Skeletal muscle satellite cell (primary cell): ENCODE measurements around the gene PCYT2.

Source experiments
- H3K27me3 ChIP-seq: 2 replicates; pipeline ENCODE4 v1.7.0; 2013; ENCODE audit warnings: low read length; ENCODE audit not compliant: control insufficient read depth, insufficient read depth
- H3K36me3 ChIP-seq: 2 replicates; pipeline ENCODE4 v1.7.0; 2013; ENCODE audit warnings: mild to moderate bottlenecking, control low read depth, low read length; ENCODE audit not compliant: insufficient read depth
- H3K4me1 ChIP-seq: 2 replicates; pipeline ENCODE4 v1.7.0; 2013; ENCODE audit warnings: low read length; ENCODE audit not compliant: control insufficient read depth, insufficient read depth
- H3K4me2 ChIP-seq: 2 replicates; pipeline ENCODE4 v1.7.0; 2013; ENCODE audit warnings: mild to moderate bottlenecking, low read length
- H3K4me3 ChIP-seq: 2 replicates; pipeline ENCODE4 v1.7.0; 2013; ENCODE audit warnings: low read length
- H3K9ac ChIP-seq: 2 replicates; pipeline ENCODE4 v1.7.0; 2013; ENCODE audit warnings: mild to moderate bottlenecking, low read depth, low read length, moderate library complexity
- H3K9me3 ChIP-seq: replicated peaks from 2 replicates; pipeline ENCODE4 v1.7.0; 2013; ENCODE audit warnings: mild to moderate bottlenecking, control low read depth, low read length

The PCYT2 gene

DNA sequence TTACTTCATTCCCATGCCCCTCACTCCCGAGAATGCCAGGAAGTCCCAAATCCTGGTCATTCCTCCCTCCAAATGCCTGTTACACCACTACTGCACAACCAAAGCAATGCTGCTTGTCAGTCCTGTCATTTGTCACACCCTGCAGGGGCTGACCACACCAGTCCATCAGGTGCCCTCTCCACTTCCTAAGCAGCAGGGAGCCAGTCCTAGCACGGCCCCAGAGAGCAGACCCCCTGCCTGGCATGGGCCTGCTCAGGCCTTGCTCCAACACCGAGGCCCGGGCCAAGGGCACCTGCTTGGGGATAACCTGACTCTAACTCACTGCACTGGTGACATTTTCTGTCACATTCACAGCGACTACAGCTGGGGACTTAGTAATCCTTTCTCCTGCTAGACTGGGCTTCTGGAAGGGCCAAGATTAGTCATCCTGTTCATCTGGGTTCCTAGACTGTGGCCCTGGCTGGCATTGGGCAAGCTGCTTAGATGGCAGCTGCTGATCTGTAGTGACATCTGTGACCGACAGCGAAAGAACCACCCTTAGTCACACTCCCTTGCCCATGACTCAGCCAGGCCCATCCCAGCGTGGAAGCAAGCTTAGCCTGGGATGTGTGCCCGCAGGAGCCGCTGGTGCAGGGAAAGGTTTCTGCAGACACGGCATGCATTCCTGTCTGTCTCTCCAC lies 25.2 kb downstream of the PCYT2 start:
- H3K36me3 ChIP-seq: peaks cover 65% of the 10 kb centered on the region
- peaks cover 48% of the 10 kb centered on the region for H3K4me1 ChIP-seq
- peak overlapping the region; percentile 45 for H3K4me2 ChIP-seq
- no peaks in the 10 kb centered on the region for H3K27me3 ChIP-seq
- H3K9me3 ChIP-seq: no peaks in the 10 kb centered on the region
- H3K9ac ChIP-seq: no peak overlapping the region
- no peak overlapping the region for H3K4me3 ChIP-seq

DNA sequence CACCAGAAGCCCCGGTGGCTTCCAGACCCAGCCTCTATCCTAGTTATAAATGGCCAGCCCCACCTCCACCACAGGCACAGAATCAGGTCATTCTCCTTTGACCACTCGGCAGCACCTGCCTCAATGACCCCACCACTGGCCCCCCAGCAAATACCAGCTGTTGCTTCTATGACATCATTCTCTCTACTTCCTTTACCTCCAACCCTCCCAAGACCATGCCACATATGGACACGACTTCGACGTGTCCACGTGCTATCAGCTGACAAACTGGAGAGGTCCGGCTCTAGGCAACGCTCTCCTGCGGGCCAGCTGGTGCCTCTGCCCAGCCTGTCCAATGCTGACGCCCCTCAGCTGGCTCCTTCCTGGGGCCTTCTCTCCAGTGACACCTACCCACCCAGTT lies 25.7 kb downstream of the PCYT2 start:
- H3K4me1 ChIP-seq: peaks cover 47% of the 10 kb centered on the region
- H3K9ac ChIP-seq: no peak overlapping the region
- H3K4me3 ChIP-seq: no peak overlapping the region
- peak overlapping the region; percentile 29 for H3K4me2 ChIP-seq
- H3K27me3 ChIP-seq: no peaks in the 10 kb centered on the region
- H3K36me3 ChIP-seq: peaks cover 67% of the 10 kb centered on the region
- H3K9me3 ChIP-seq: no peaks in the 10 kb centered on the region

DNA sequence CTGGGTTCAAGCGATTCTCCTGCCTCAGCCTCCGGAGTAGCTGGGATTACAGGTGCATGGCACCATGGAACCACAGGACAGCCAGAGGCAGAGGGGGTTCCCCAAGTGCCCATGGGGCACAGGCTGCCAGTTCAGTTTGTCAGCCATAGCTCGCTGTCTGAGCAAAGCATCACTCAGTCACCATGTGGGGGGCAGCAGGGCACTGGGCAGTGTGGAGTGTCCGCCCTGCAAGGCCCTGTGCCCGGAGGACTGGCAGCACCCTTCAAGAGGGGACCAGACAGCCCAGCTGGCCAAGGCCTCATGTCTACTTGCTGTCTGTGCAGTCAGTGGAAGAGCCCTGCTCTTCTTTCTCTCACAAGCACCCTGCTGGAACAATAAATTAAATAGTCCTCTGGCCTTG lies 26.2 kb downstream of the PCYT2 start:
- H3K36me3 ChIP-seq: peaks cover 65% of the 10 kb centered on the region

DNA sequence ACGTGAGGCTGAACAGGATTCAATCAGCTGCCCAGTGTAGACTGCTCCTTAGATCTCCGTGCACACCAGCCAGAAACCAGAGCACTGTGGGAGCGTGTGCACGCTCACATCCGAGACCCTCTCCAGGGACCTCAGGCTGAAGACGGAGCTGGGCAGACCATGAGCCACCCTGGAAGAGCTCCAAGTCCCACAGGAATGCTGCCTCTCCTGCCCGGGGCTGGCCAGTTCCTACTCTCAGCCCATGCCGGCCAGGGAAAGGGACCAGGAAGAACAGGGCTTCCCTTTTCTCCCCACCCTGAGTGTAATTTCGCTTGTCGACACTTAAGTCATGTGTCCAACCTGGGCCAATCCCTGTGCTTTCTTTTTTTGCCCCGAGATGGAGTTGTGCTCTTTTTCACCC lies 26.7 kb downstream of the PCYT2 start:
- H3K4me3 ChIP-seq: no peak overlapping the region
- H3K4me1 ChIP-seq: peaks cover 38% of the 10 kb centered on the region
- no peaks in the 10 kb centered on the region for H3K27me3 ChIP-seq
- no peaks in the 10 kb centered on the region for H3K9me3 ChIP-seq
- no peak overlapping the region for H3K9ac ChIP-seq
- peaks cover 64% of the 10 kb centered on the region for H3K36me3 ChIP-seq
- peak overlapping the region; percentile 6 for H3K4me2 ChIP-seq

More for the DNA sequence above, 26.2 kb downstream of the PCYT2 start:
- H3K4me3 ChIP-seq: no peak overlapping the region
- no peaks in the 10 kb centered on the region for H3K9me3 ChIP-seq
- peak overlapping the region; percentile 6 for H3K4me2 ChIP-seq
- peaks cover 42% of the 10 kb centered on the region for H3K4me1 ChIP-seq
- no peak overlapping the region for H3K9ac ChIP-seq
- no peaks in the 10 kb centered on the region for H3K27me3 ChIP-seq

GRCh38 chr17:81879121-81879520 lies 32.1 kb downstream of the PCYT2 start:
- Histone ChIP-seq H3K27me3 (no peaks in the 10 kb centered on the region), H3K4me2 (no peak overlapping the region), H3K9me3 (no peaks in the 10 kb centered on the region), H3K9ac (no peak overlapping the region), H3K4me3 (no peak overlapping the region), H3K36me3 (peaks cover 40% of the 10 kb centered on the region), H3K4me1 (peaks cover 1% of the 10 kb centered on the region)

DNA sequence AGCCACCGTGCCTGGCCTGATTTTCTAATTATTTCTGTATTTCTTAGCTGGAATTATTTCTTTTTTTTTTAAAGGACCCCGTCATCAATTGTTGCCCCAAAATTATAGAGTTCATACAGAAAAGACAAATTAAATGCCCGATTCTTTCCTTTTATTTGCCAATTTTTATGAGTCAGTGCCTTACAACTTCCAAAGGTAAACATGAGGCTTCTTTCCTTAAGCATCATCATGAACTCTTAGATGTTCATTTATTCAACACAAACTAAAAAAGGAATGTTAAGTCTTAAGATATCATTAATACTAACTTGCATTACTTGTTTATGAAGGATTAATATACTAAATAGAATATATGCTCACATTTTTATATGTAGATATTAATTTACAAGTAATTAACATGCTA lies 32.9 kb downstream of the PCYT2 start:
- Histone ChIP-seq H3K36me3 (peaks cover 37% of the 10 kb centered on the region), H3K4me3 (no peak overlapping the region), H3K9ac (no peak overlapping the region), H3K4me1 (no peaks in the 10 kb centered on the region), H3K4me2 (no peak overlapping the region), H3K27me3 (no peaks in the 10 kb centered on the region), H3K9me3 (no peaks in the 10 kb centered on the region)

DNA sequence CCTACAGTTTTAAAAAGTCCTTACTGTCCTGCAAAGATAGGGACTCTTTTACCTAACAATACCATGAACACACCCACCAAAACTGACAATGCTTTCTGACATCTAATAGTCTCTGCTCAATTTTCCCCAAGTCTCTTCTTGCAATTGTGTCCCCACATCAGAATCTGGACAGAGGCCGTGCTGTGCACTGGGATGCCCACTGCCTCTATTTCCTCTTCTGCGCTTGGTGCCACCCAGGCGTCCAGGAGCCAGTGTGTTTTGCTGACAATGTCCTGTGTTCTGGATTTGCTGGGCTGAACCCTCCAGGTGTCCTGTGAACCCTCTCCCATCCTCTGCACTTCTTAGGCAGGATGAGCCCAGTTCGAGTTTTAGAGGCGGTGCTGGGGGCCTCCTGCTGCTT lies 33.6 kb downstream of the PCYT2 start:
- no peaks in the 10 kb centered on the region for H3K27me3 ChIP-seq
- peaks cover 34% of the 10 kb centered on the region for H3K36me3 ChIP-seq
- H3K4me2 ChIP-seq: no peak overlapping the region
- no peak overlapping the region for H3K9ac ChIP-seq
- no peaks in the 10 kb centered on the region for H3K9me3 ChIP-seq
- H3K4me3 ChIP-seq: no peak overlapping the region
- peaks cover 5% of the 10 kb centered on the region for H3K4me1 ChIP-seq

DNA sequence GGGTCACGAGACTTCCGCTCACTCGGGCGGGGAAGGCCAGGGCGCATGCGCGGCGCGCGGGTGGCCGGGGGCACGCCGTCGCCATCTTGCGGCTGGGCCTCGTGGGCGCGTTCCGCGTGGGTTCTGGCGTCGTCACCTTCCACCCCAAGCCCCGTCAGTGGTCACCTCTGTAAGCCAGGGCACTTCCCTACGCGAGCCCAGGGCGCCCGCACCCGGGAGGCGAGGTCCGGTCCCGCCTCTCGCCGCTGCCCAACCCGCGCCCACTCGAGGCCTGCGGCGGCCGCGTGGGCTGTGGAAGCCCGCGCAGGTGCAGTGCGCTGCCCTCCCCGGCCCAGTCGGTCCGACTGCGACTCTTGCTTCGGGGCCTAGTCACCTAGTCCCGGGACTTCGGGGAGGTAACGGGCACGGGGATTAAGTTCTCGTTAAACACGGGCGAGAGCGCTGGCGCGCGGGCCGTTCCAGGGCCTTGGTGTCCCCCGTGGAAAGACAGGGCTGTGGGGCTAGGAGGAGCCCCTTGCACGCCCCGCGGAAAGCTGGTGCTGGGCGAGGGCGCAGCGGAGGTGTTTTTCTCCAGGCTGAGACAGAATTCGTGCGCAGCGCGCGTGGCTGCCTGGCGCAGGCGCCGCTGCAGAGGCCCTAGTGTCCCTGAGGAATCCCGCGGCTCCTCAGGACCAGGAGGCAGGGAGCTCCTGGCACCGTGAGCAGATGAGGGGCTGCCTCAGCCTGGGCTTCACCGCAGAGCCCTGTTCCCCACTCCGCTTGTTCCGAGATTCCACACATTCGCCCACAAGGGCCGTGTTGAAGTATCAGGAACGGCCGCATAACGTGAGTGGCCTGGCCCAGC lies 39.6 kb downstream of the PCYT2 start:
- Histone ChIP-seq H3K4me2 (peak overlapping the region; percentile 100), H3K9ac (peak overlapping the region; percentile 95), H3K27me3 (no peaks in the 10 kb centered on the region), H3K9me3 (no peaks in the 10 kb centered on the region), H3K4me1 (peaks cover 51% of the 10 kb centered on the region), H3K36me3 (peaks cover 29% of the 10 kb centered on the region), H3K4me3 (peak overlapping the region; percentile 75)

- peaks cover 33% of the 10 kb centered on the region for H3K36me3 ChIP-seq
- peak within 1 kb of the TSS; percentile 97 for H3K9ac ChIP-seq
- H3K27me3 ChIP-seq: no peaks in the 10 kb centered on the region
- H3K9me3 ChIP-seq: no peaks in the 10 kb centered on the region
- H3K4me3 ChIP-seq: peak within 1 kb of the TSS; percentile 86
- H3K4me2 ChIP-seq: peak within 1 kb of the TSS; percentile 100
- peaks cover 52% of the 10 kb centered on the region for H3K4me1 ChIP-seq
These were observed 40.2 kb downstream of the PCYT2 start, which contains the start of gene ARHGDIA for GRCh38 chr17:81870981-81871386. ARHGDIA (minus strand) TSS chr17:81871337; CDS start chr17:81869930, 1,407 bp downstream.

DNA sequence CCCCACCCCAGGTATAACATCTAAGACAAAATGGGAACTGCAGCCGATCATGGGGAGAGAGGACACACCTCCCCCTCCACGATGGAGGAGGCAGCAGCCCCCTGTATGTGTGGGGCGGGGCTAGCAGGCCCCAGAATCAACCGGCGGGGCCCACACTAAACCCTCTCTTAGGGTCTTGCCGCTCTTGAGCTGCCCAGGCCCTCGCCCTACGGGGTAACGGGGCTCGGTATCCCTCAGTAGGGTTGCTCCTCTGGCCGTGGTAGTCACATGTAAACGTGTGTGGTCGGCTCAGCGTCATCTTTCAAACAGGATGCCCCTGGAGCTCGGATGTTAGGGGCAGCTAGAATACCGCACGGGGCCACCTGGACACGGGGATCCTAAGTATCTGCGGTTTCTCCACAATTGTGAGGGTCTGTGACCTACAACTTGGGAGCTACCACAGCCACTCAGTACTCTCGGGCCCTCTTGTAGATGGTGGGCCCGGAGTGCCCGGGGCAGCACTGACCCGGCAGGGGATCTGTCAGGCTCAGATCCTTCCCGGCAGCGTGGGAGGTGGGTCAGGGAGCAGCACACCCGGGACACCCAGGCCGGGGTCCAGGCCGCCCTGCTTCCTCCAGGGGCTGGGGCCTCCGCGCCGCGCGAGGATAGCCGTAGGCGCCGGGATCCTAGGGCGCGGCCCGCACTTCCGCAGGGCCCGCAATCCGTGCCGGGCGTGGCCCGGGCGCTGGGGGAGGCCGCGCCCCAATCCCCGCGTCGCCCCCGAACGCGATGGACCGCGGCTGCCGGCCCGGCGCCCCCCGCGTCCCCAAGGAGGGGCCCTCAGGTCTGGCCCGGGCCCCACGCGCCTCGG lies 40.8 kb downstream of the PCYT2 start:
- H3K27me3 ChIP-seq: no peaks in the 10 kb centered on the region
- H3K4me3 ChIP-seq: peak overlapping the region; percentile 86
- peak overlapping the region; percentile 99 for H3K4me2 ChIP-seq
- H3K9ac ChIP-seq: peak overlapping the region; percentile 97
- H3K9me3 ChIP-seq: no peaks in the 10 kb centered on the region
- peaks cover 40% of the 10 kb centered on the region for H3K36me3 ChIP-seq
- H3K4me1 ChIP-seq: peaks cover 52% of the 10 kb centered on the region
